ENCODE results near the gene ERC2.

- TF ChIP-seq POLR2A (IDR thresholded peaks at IDR 0.05) (no peak), CTCF (IDR thresholded peaks at IDR 0.05) (no peak), EP300 (IDR thresholded peaks at IDR 0.05) (no peak), POLR2AphosphoS5 (IDR thresholded peaks at IDR 0.05) (no peak)
These were observed 946.4 kb downstream of the ERC2 start for GRCh38 chr3:55521738-55522421.
